ENCODE results near the gene MAD1L1.

The MAD1L1 gene

DNA sequence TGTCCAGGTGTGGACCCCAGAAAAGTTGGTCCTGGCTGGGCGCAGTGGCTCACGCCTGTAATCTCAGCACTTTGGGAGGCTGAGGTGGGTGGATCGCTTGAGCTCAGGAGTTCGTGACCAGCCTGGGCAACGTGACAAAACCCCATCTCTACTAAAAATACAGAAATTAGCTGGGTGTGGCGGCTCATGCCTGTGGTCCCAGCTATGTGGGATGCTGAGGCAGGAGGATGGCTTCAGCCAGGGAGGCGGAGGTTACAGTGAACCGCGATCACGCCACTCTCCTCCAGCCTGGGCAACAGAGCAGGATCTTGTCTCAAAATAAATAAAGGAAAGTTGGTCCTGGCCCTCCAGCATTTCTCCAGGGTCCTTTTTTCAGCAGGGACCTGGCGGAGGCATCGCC is 10.7 kb upstream of the MAD1L1 start:
- Histone ChIP-seq H3K27me3 (ENCODE audit: insufficient read depth, poor library complexity, severe bottlenecking) (no peaks in the 10 kb centered on the region), H3K9me3 (ENCODE audit: severe bottlenecking) (no peaks in the 10 kb centered on the region), H3K36me3 (ENCODE audit: low read depth) (peaks cover 23% of the 10 kb centered on the region), H3K27ac (ENCODE audit: poor library complexity, severe bottlenecking) (no peak overlapping the region), H3K4me1 (ENCODE audit: insufficient read depth, poor library complexity, severe bottlenecking) (no peaks in the 10 kb centered on the region), H3K4me3 (ENCODE audit: severe bottlenecking) (no peak overlapping the region)
- no peak for DNase-seq (ENCODE audit: low spot score)
- no peak for ATAC-seq (ENCODE audit: low read depth)
- TF ChIP-seq, protein P1, sequence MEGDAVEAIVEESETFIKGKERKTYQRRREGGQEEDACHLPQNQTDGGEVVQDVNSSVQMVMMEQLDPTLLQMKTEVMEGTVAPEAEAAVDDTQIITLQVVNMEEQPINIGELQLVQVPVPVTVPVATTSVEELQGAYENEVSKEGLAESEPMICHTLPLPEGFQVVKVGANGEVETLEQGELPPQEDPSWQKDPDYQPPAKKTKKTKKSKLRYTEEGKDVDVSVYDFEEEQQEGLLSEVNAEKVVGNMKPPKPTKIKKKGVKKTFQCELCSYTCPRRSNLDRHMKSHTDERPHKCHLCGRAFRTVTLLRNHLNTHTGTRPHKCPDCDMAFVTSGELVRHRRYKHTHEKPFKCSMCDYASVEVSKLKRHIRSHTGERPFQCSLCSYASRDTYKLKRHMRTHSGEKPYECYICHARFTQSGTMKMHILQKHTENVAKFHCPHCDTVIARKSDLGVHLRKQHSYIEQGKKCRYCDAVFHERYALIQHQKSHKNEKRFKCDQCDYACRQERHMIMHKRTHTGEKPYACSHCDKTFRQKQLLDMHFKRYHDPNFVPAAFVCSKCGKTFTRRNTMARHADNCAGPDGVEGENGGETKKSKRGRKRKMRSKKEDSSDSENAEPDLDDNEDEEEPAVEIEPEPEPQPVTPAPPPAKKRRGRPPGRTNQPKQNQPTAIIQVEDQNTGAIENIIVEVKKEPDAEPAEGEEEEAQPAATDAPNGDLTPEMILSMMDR (IDR thresholded peaks at IDR 0.05; ENCODE audit: poor library complexity, severe bottlenecking): no peak

DNA sequence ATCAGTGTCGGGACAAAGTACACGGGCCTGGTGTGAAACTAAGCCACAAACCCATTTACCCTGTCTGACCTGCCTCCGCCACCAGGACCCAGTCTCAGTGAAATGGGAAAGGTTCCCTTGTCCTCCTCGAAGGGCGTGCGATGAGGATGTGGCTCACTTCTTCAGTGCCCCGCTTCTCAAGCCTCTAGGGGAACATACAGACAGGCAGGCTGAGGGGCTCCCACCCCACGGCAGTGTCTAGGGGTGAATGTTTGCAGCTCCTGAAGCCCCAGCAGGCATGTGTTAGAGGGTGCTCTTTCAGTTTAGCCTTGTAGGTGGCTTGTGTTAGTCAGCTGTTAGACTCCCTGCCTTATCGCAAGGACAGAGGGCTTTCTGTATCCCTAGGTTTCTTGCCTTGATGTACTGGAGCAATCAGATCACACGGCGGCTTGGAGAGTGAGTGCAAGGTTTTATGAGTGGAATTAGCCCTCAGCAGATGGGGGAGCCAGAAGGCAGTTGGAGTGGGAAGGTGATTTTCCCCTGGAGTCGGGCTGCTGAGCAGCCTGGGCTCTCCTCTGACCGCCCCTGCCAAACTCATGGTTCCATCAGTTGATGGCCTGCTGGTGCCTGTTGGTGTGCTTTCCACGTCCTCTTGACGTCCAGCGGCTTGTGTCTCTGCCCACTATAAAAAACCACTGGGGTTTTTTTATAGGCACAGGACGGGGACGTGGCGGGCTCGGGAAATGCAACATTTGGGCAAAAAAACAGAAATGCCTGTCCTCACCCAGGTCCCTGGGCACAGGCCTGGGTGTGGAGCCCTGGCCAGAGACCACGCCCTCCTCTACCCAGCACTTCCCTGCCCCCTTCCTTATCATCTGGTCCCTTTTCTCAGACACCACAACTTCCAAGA is 10.0 kb upstream of the MAD1L1 start:
- Histone ChIP-seq H3K4me1 (ENCODE audit: insufficient read depth, poor library complexity, severe bottlenecking) (no peaks in the 10 kb centered on the region), H3K4me3 (ENCODE audit: severe bottlenecking) (peak overlapping the region; percentile 87), H3K27ac (ENCODE audit: poor library complexity, severe bottlenecking) (peak overlapping the region; percentile 55), H3K36me3 (ENCODE audit: low read depth) (peaks cover 29% of the 10 kb centered on the region), H3K9me3 (ENCODE audit: severe bottlenecking) (no peaks in the 10 kb centered on the region), H3K27me3 (ENCODE audit: insufficient read depth, poor library complexity, severe bottlenecking) (no peaks in the 10 kb centered on the region)
- ATAC-seq (ENCODE audit: low read depth) (peak; percentile 54), DNase-seq (ENCODE audit: low spot score) (no peak)
- TF ChIP-seq, protein P1 (IDR thresholded peaks at IDR 0.05; ENCODE audit: poor library complexity, severe bottlenecking): no peak

DNA sequence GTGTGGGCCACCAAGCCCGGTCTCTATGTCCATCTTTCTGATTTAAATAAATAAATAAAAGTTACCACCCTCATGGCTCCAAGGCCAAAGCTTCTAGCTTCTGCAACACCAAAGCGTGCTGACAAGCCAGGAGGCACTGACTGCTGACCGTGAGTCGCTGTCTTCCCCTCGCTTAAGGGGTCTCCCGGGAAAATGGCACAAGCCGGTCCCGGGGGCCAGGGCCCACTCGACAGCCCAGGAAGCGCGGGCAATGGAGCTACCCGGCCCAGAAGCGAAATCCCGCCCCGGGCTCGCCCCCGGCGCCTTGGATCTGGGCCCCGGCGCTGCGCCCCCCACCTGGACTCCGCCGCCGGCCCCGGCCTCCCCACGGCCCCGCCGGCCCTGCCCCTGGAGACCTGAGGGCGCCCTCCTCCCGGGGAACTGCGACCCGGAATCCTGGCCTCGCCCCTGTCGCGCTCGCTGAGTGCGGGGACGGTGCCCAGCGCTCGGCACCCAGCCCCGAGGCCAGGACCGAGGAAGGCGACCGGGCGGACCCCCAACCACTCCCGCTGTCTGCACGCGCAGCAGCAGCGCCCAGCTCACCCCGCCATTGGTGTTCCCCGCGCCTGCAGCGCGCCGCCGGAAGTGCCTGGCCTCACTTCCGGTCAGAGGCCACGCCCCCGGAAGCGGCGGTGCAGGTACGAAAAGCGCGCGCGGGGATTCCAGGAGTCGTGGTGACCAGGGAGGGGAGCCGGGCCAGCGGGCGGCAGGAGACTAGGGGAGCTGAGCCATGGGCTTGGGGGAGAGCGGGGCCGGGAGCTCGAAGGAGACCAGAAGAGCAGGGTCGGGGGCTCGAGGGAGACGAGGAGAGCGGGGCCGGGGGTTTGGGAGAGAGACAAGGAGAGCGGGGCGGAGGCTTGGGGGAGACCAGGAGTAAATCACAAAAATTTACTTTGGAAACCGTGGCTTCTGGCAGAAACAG is 9.1 kb upstream of the MAD1L1 start, which contains the start of the genes MRM2 and NUDT1:
TSS of gene MRM2 (minus strand) at position 626 of the 961 bp plus-strand sequence. CDS start at position 590, 36 bp downstream.
TSS of gene NUDT1 (plus strand) at position 647 of the 961 bp plus-strand sequence. CDS start 2,349 bp downstream, outside the sequence.
- Histone ChIP-seq H3K36me3 (ENCODE audit: low read depth) (peaks cover 39% of the 10 kb centered on the region), H3K4me1 (ENCODE audit: insufficient read depth, poor library complexity, severe bottlenecking) (peaks cover 6% of the 10 kb centered on the region), H3K27me3 (ENCODE audit: insufficient read depth, poor library complexity, severe bottlenecking) (no peaks in the 10 kb centered on the region), H3K27ac (ENCODE audit: poor library complexity, severe bottlenecking) (peak within 1 kb of the TSS; percentile 55), H3K4me3 (ENCODE audit: severe bottlenecking) (peak within 1 kb of the TSS; percentile 87), H3K9me3 (ENCODE audit: severe bottlenecking) (no peaks in the 10 kb centered on the region)
- peak; percentile 89 for DNase-seq (ENCODE audit: low spot score)
- ATAC-seq (ENCODE audit: low read depth): peak; percentile 83
- TF ChIP-seq, protein P1 (IDR thresholded peaks at IDR 0.05; ENCODE audit: poor library complexity, severe bottlenecking): no peak

DNA sequence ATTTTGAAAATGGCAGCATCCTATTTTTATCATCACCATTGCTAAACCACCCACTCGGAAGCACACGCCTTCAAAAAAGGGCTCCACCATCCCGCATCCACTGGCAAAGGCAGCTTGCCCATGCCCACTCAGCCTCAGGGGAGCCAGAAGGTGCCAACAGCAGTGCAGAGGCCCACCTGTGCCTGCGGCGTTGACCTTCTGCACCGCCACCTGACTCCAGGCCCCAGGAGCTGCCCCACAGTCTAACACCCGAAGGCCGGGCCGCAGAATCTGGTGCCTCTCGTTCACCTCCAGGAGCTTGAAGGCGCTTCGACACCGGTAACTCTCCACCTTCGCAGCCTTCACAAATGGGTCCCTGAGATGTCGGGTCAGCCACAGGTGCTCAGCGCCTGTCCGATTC is 6.5 kb upstream of the MAD1L1 start:
- Histone ChIP-seq H3K36me3 (ENCODE audit: low read depth) (peaks cover 63% of the 10 kb centered on the region), H3K27me3 (ENCODE audit: insufficient read depth, poor library complexity, severe bottlenecking) (no peaks in the 10 kb centered on the region), H3K4me3 (ENCODE audit: severe bottlenecking) (no peak overlapping the region), H3K9me3 (ENCODE audit: severe bottlenecking) (no peaks in the 10 kb centered on the region), H3K4me1 (ENCODE audit: insufficient read depth, poor library complexity, severe bottlenecking) (peaks cover 6% of the 10 kb centered on the region), H3K27ac (ENCODE audit: poor library complexity, severe bottlenecking) (no peak overlapping the region)
- no peak for DNase-seq (ENCODE audit: low spot score)
- TF ChIP-seq, protein P1 (IDR thresholded peaks at IDR 0.05; ENCODE audit: poor library complexity, severe bottlenecking): no peak
- no peak for ATAC-seq (ENCODE audit: low read depth)

Data from RWPE2 (cell line).